AG10803 (cell line): ENCODE results near the gene SKA2.
A peak's percentile ranks its signal among the peaks of the same experiment; 100 is the strongest.
"Not testable (repeated sequence)": the region's sequence is repeated elsewhere in the genome, so short reads cannot be mapped to it uniquely, and the experiment has no call there.

Source experiments
- DNase-seq: peaks from one replicate; pipeline ENCODE4 v3.0.0; 2010; ENCODE audit warnings: low read depth
- H3K4me3 ChIP-seq: 2 replicates; pipeline ENCODE4 v1.5.1; 2011; ENCODE audit warnings: mild to moderate bottlenecking, low read length, control low read depth
- CTCF ChIP-seq: conservative IDR thresholded peaks from 2 replicates; pipeline ENCODE4 v1.5.1; 2011; ENCODE audit warnings: mild to moderate bottlenecking, low read length, control low read depth, inconsistent platforms

SKA2 gene

GRCh38 chr17:59105852-59106462, 49.0 kb downstream of the SKA2 start:
- peak; percentile 29 for DNase-seq
- H3K4me3 ChIP-seq: peak overlapping the region; percentile 96
- no peak for TF ChIP-seq CTCF

GRCh38 chr17:59101178-59101577, 53.8 kb downstream of the SKA2 start:
- no peak for DNase-seq
- TF ChIP-seq CTCF: no peak
- no peak overlapping the region for H3K4me3 ChIP-seq

- no peak for TF ChIP-seq CTCF
- no peak for DNase-seq
- H3K4me3 ChIP-seq: no peak overlapping the region
Measured at GRCh38 chr17:59097876-59098275, 57.1 kb downstream of the SKA2 start.

- no peak for TF ChIP-seq CTCF
- no peak for DNase-seq
- no peak overlapping the region for H3K4me3 ChIP-seq
Measured at GRCh38 chr17:59094861-59095530, 60.0 kb downstream of the SKA2 start.

GRCh38 chr17:59093702-59094231, 61.2 kb downstream of the SKA2 start:
- DNase-seq: peak; percentile 97
- no peak overlapping the region for H3K4me3 ChIP-seq
- TF ChIP-seq CTCF: no peak

GRCh38 chr17:59093145-59093701, 61.8 kb downstream of the SKA2 start:
- DNase-seq: no peak
- TF ChIP-seq CTCF: no peak
- H3K4me3 ChIP-seq: no peak overlapping the region

- DNase-seq, H3K4me3 ChIP-seq: not testable (repeated sequence)
Measured at GRCh38 chr17:59090593-59090992, 64.4 kb downstream of the SKA2 start.
